Liver (tissue), 3 donors: ENCODE results near the gene HINT2.

Source experiments
- ATF3 ChIP-seq: IDR thresholded peaks from 2 replicates; pipeline ENCODE4 v1.6.1; 2016; ENCODE audit warnings: antibody characterized with exemption
- EGR1 ChIP-seq, 2 donors: IDR thresholded peaks; 2 replicates each; pipeline ENCODE4 v1.6.1; 2016 to 2018; ENCODE audit warnings: antibody characterized with exemption in 2 of 2, low read depth in 2 of 2
- GABPA ChIP-seq, 2 donors: IDR thresholded peaks in 1 of 2; conservative IDR thresholded peaks in 1 of 2; 2 replicates each; pipeline ENCODE4 v1.6.1; 2016; ENCODE audit warnings: antibody characterized with exemption in 2 of 2, mild to moderate bottlenecking in 1 of 2, moderate library complexity in 1 of 2
- JUND ChIP-seq, 2 donors: IDR thresholded peaks; 2 replicates each; pipeline ENCODE4 v1.6.1; 2016; ENCODE audit warnings: antibody characterized with exemption in 2 of 2
- MAX ChIP-seq: IDR thresholded peaks from 2 replicates; pipeline ENCODE4 v1.6.1; 2016; ENCODE audit warnings: antibody characterized with exemption
- RAD21 ChIP-seq, 2 donors: IDR thresholded peaks; 2 replicates each; pipeline ENCODE4 v1.6.1; 2016; ENCODE audit warnings: antibody characterized with exemption in 2 of 2, mild to moderate bottlenecking in 2 of 2
- REST ChIP-seq: IDR thresholded peaks from 2 replicates; pipeline ENCODE4 v1.6.1; 2016; ENCODE audit warnings: antibody characterized with exemption, mild to moderate bottlenecking
- RXRA ChIP-seq, 2 donors: IDR thresholded peaks; 2 replicates each; pipeline ENCODE4 v1.6.1; 2017 to 2018; ENCODE audit warnings: antibody characterized with exemption in 2 of 2, mild to moderate bottlenecking in 1 of 2
- SP1 ChIP-seq: IDR thresholded peaks from 2 replicates; pipeline ENCODE4 v1.6.1; 2018; ENCODE audit warnings: antibody characterized with exemption, mild to moderate bottlenecking
- TAF1 ChIP-seq: conservative IDR thresholded peaks from 2 replicates; pipeline ENCODE4 v1.6.1; 2016; ENCODE audit warnings: antibody characterized with exemption, mild to moderate bottlenecking
- YY1 ChIP-seq: IDR thresholded peaks from 2 replicates; pipeline ENCODE4 v1.6.1; 2016; ENCODE audit warnings: antibody characterized with exemption, mild to moderate bottlenecking
- ZBTB33 ChIP-seq: IDR thresholded peaks from 2 replicates; pipeline ENCODE4 v1.6.1; 2016; ENCODE audit warnings: antibody characterized with exemption
- TF ChIP-seq, protein P1 (sequence below): fragments of 150-350 bp; IDR thresholded peaks from 2 replicates; pipeline ENCODE4 v1.5.1; 2017; ENCODE audit warnings: improper control_type of control experiment, low read depth, low read length; ENCODE audit not compliant: missing input control
- donor health status: healthy.
- donor health status: healthy.

DNA sequence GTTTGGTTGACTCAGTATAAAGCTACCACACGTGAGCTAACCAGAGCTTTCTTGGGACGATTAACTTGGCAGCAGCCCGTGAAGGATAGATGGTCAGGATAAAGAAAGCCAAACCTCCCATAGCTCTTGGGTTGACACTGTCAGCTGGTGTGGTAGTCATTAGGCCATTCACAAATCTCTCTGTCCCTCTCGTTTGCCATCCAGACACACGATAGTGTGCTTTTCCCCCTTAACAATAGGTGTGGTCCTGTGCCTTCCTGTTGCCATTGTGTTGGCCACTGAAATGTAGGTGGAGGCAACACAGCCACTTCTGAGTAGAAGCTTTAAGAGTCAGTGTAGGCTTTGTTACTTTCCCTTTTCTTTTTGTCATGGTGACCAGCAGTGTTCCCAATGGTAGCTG lies 43.6 kb upstream of the HINT2 start:
- no peak for TF ChIP-seq MAX
- no peak for TF ChIP-seq REST
- TF ChIP-seq, protein P1, sequence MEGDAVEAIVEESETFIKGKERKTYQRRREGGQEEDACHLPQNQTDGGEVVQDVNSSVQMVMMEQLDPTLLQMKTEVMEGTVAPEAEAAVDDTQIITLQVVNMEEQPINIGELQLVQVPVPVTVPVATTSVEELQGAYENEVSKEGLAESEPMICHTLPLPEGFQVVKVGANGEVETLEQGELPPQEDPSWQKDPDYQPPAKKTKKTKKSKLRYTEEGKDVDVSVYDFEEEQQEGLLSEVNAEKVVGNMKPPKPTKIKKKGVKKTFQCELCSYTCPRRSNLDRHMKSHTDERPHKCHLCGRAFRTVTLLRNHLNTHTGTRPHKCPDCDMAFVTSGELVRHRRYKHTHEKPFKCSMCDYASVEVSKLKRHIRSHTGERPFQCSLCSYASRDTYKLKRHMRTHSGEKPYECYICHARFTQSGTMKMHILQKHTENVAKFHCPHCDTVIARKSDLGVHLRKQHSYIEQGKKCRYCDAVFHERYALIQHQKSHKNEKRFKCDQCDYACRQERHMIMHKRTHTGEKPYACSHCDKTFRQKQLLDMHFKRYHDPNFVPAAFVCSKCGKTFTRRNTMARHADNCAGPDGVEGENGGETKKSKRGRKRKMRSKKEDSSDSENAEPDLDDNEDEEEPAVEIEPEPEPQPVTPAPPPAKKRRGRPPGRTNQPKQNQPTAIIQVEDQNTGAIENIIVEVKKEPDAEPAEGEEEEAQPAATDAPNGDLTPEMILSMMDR = no peak
- TF ChIP-seq ATF3 = no peak
- TF ChIP-seq GABPA (IDR thresholded peaks at IDR 0.05 in 1 of 2, conservative IDR thresholded peaks at IDR 0.05 in 1 of 2) = no peak
- no peak for TF ChIP-seq EGR1 (IDR thresholded peaks at IDR 0.05; ENCODE audit: low read depth in 2 of 2)
- TF ChIP-seq JUND (IDR thresholded peaks at IDR 0.05) = no peak
- TF ChIP-seq RAD21 (IDR thresholded peaks at IDR 0.05) = no peak
- TF ChIP-seq ZBTB33 = no peak
- TF ChIP-seq SP1 = no peak
- no peak for TF ChIP-seq TAF1
- TF ChIP-seq YY1 = no peak
- TF ChIP-seq RXRA (IDR thresholded peaks at IDR 0.05) = no peak
